B cell (primary cell): ENCODE results near the gene GALR3. TPM values are rescaled to one million over a fixed set of nuclear protein-coding genes. Genes with fewer than 3 reads are reported as not detected.

Experiments used
- ATAC-seq: fragments of 200-7000 bp; cut with Tn5 transposase; one replicate; pipeline ENCODE4 v1.10.0; 2021; ENCODE audit warnings: low read depth, mild to moderate bottlenecking, moderate number of reproducible peaks, moderate library complexity
- CTCF ChIA-PET: fragments of 350-600 bp; sonication (Branson Sonifier 250); formaldehyde crosslinking; loops from one replicate; lab custom pipeline; 2021; ENCODE audit warnings: antibody characterized with exemption, inconsistent platforms; lab: Charles Lee
- POLR2A ChIA-PET: fragments of 350-600 bp; sonication (Branson Sonifier 250); formaldehyde crosslinking; loops from one replicate; lab custom pipeline; 2021; ENCODE audit warnings: antibody characterized with exemption; lab: Charles Lee
- DNase-seq: peaks from one replicate; pipeline ENCODE4 v3.0.0; 2013
- H2AFZ ChIP-seq: 2 replicates; pipeline ENCODE4 v1.6.1; 2012; ENCODE audit warnings: mild to moderate bottlenecking, low read depth, low read length; ENCODE audit not compliant: insufficient read depth, poor library complexity, severe bottlenecking
- H3K27ac ChIP-seq, 2 donors: 1 replicate in 1 of 2; 2 replicates in 1 of 2; pipeline ENCODE4 v1.5.1; 2012 to 2013; ENCODE audit warnings: low read length in 2 of 2, mild to moderate bottlenecking in 2 of 2, moderate library complexity in 1 of 2
- H3K27me3 ChIP-seq, 4 experiments: fragments of 200-600 bp in 1 of 4; sonication (generic) in 1 of 4; replicated peaks in 1 of 4; 1 replicate in 2 of 4; 2 replicates in 2 of 4; pipeline versions ENCODE4 v1.6.1 to v1.7.0; 2013 to 2016; ENCODE audit warnings: low read length in 3 of 4, mild to moderate bottlenecking in 2 of 4, mixed read lengths in 1 of 4, moderate library complexity in 1 of 4; ENCODE audit not compliant: insufficient read depth in 4 of 4, control insufficient read depth in 3 of 4; ENCODE audit errors: control extremely low read depth in 1 of 4
- H3K36me3 ChIP-seq, 2 experiments: replicated peaks in 1 of 2; 1 replicate in 1 of 2; 2 replicates in 1 of 2; pipeline versions ENCODE4 v1.6.1 to v1.7.1; 2013; ENCODE audit warnings: low read length in 1 of 2; ENCODE audit not compliant: insufficient read depth in 2 of 2, control insufficient read depth in 1 of 2; ENCODE audit errors: control extremely low read depth in 1 of 2, extremely low read depth in 1 of 2
- H3K4me1 ChIP-seq, 2 donors: fragments of 200-600 bp in 1 of 2; sonication (generic) in 1 of 2; 1 replicate in 1 of 2; 2 replicates in 1 of 2; pipeline versions ENCODE4 v1.5.1 to v1.6.1; 2013 to 2017; ENCODE audit warnings: low read length in 2 of 2; ENCODE audit not compliant: control insufficient read depth in 2 of 2, insufficient read depth in 2 of 2
- H3K4me2 ChIP-seq: replicated peaks from 2 replicates; pipeline ENCODE3; 2012; ENCODE audit warnings: mild to moderate bottlenecking, low read depth, low read length; ENCODE audit not compliant: poor library complexity, severe bottlenecking
- H3K4me3 ChIP-seq, 5 experiments: fragments of 200-600 bp in 1 of 5; sonication (generic) in 1 of 5; 1 replicate in 3 of 5; 2 replicates in 2 of 5; pipeline versions ENCODE4 v1.5.1 to v1.7.0; 2011 to 2016; ENCODE audit warnings: low read length in 4 of 5, mild to moderate bottlenecking in 4 of 5, low read depth in 2 of 5, control low read depth in 1 of 5, moderate library complexity in 1 of 5; ENCODE audit not compliant: insufficient read depth in 1 of 5; ENCODE audit errors: control extremely low read depth in 1 of 5, extremely low read depth in 1 of 5
- H3K79me2 ChIP-seq: fragments of 200-600 bp; sonication (generic); one replicate; pipeline ENCODE4 v1.6.0; 2016; ENCODE audit warnings: low read length; ENCODE audit not compliant: control insufficient read depth, insufficient read depth
- H3K9ac ChIP-seq: fragments of 200-600 bp; sonication (generic); 2 replicates; pipeline ENCODE4 v1.6.1; 2017; ENCODE audit warnings: mild to moderate bottlenecking, low read length, moderate library complexity
- H3K9me3 ChIP-seq, 3 donors: one replicate each; pipeline versions ENCODE4 v1.6.1 to v1.7.1; 2013; ENCODE audit warnings: low read length in 2 of 3; ENCODE audit not compliant: control insufficient read depth in 2 of 3, insufficient read depth in 1 of 3; ENCODE audit errors: control extremely low read depth in 1 of 3
- H4K20me1 ChIP-seq: 2 replicates; pipeline ENCODE4 v1.6.0; 2012; ENCODE audit warnings: mild to moderate bottlenecking, low read length; ENCODE audit not compliant: insufficient read depth, control insufficient read depth, poor library complexity, severe bottlenecking
- H3K27ac Mint-ChIP-seq: one replicate; pipeline ENCODE4 v1.8.0; 2021; ENCODE audit warnings: mixed read lengths
- H3K27me3 Mint-ChIP-seq: one replicate; pipeline ENCODE4 v1.8.0; 2021; ENCODE audit warnings: mixed read lengths
- H3K4me1 Mint-ChIP-seq: one replicate; pipeline ENCODE4 v1.8.0; 2021; ENCODE audit warnings: mixed read lengths
- H3K4me3 Mint-ChIP-seq: one replicate; pipeline ENCODE4 v1.8.0; 2021; ENCODE audit warnings: mixed read lengths
- H3K9me3 Mint-ChIP-seq: one replicate; pipeline ENCODE4 v1.8.0; 2022; ENCODE audit warnings: mixed read lengths; ENCODE audit not compliant: insufficient read depth
- EZH2 ChIP-seq: IDR thresholded peaks from 2 replicates; pipeline ENCODE4 v1.6.1; 2012; ENCODE audit warnings: borderline replicate concordance, low read depth, mild to moderate bottlenecking, moderate library complexity, low read length; ENCODE audit not compliant: insufficient read depth, poor library complexity, severe bottlenecking
- WGBS: methylation state at CpG from one replicate; pipeline ENCODE4 v1.1.5; 2013; ENCODE audit warnings: missing lambda C conversion rate; ENCODE audit not compliant: insufficient coverage; 5-methylcytosine and 5-hydroxymethylcytosine counted together
- intact Hi-C: fragments of 100-400 bp; cut with micrococcal nuclease; formaldehyde crosslinking; loops from one replicate; pipeline ENCODE4 v1.10.0; 2022
- polyA plus RNA-seq: library from polyadenylated mRNA; depleted of rRNA; stranded (reverse); fragments of >200 nt; gene quantifications from 2 replicates; pipeline ENCODE4 v1.2.3, GENCODE V29; 2012
- total RNA-seq, 2 donors: library from RNA; stranded (reverse); fragments of 120-200 nt in 1 of 2; gene quantifications; 1 replicate in 1 of 2; 2 replicates in 1 of 2; pipeline versions ENCODE4 v1.2.3 to v1.2.4, GENCODE V29; 2013 to 2022
- TF ChIP-seq, protein P1 (sequence below): fragments of 200-600 bp; IDR thresholded peaks from one replicate; pipeline ENCODE4 v1.8.0; 2022; ENCODE audit warnings: antibody characterized with exemption, mild to moderate bottlenecking

GALR3 gene
- total and polyA plus RNA-seq, 2 donors (not counting 1 experiment from before 2014, with no cell fraction given) = not detected

DNA sequence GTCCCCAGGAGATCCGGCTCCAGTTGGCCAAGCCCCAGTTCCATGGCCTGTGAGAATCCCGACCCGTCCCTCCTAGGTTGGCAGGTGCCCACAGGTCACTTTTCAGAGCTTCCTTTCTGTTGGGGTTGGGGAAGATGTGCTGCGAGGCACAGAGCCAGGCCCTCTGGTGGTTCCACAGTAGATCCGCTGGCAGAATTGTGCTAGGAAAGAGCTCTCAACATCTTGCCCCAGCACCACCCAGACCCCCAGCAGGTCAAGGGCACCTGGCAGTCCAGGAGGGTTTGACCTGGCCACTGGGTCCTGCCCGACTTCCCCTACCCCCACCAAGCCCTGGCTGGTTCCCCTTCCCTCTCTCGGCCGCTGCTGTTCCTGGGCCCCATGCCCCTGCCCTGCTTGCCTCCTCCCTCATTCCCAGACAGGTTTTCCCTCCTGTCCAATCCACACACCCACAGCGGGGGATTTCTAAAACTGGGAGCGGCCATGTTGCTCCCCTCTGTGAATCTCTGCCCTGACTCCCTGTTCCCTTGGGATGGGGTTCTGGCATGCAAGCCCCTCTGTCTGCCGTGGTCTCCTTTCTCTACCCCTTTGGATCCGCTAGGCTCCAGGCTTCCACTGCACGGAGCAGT lies 41.6 kb upstream of the GALR3 start:
- H4K20me1 ChIP-seq = no peaks in the 10 kb centered on the region
- DNase-seq = no peak
- peaks cover 12% of the 10 kb centered on the region for H3K4me1 Mint-ChIP-seq
- H3K9ac ChIP-seq = no peak overlapping the region
- H3K4me1 ChIP-seq = peaks cover 0 to 10% of the 10 kb centered on the region in 2 donors
- H3K27me3 Mint-ChIP-seq = peaks cover 8% of the 10 kb centered on the region
- H3K9me3 Mint-ChIP-seq = no peaks in the 10 kb centered on the region
- no peak overlapping the region for H3K27ac Mint-ChIP-seq
- CTCF ChIA-PET = no interaction called here
- no peak overlapping the region for H3K4me2 ChIP-seq
- H3K27me3 ChIP-seq = no peaks in the 10 kb centered on the region
- no peak overlapping the region for H3K4me3 ChIP-seq
- TF ChIP-seq EZH2 = no peak
- TF ChIP-seq, protein P1, sequence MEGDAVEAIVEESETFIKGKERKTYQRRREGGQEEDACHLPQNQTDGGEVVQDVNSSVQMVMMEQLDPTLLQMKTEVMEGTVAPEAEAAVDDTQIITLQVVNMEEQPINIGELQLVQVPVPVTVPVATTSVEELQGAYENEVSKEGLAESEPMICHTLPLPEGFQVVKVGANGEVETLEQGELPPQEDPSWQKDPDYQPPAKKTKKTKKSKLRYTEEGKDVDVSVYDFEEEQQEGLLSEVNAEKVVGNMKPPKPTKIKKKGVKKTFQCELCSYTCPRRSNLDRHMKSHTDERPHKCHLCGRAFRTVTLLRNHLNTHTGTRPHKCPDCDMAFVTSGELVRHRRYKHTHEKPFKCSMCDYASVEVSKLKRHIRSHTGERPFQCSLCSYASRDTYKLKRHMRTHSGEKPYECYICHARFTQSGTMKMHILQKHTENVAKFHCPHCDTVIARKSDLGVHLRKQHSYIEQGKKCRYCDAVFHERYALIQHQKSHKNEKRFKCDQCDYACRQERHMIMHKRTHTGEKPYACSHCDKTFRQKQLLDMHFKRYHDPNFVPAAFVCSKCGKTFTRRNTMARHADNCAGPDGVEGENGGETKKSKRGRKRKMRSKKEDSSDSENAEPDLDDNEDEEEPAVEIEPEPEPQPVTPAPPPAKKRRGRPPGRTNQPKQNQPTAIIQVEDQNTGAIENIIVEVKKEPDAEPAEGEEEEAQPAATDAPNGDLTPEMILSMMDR = no peak
- no peaks in the 10 kb centered on the region for H3K36me3 ChIP-seq
- 96% methylated on average over 13 of the region's 13 CpGs for WGBS
- H3K79me2 ChIP-seq = no peaks in the 10 kb centered on the region
- no peak for ATAC-seq
- no peaks in the 10 kb centered on the region for H3K9me3 ChIP-seq
- H3K4me3 Mint-ChIP-seq = no peak overlapping the region
- POLR2A ChIA-PET = no interaction called here
- no peak overlapping the region for H3K27ac ChIP-seq
- intact Hi-C loops = no loop called here
- H2AFZ ChIP-seq = no peak overlapping the region

DNA sequence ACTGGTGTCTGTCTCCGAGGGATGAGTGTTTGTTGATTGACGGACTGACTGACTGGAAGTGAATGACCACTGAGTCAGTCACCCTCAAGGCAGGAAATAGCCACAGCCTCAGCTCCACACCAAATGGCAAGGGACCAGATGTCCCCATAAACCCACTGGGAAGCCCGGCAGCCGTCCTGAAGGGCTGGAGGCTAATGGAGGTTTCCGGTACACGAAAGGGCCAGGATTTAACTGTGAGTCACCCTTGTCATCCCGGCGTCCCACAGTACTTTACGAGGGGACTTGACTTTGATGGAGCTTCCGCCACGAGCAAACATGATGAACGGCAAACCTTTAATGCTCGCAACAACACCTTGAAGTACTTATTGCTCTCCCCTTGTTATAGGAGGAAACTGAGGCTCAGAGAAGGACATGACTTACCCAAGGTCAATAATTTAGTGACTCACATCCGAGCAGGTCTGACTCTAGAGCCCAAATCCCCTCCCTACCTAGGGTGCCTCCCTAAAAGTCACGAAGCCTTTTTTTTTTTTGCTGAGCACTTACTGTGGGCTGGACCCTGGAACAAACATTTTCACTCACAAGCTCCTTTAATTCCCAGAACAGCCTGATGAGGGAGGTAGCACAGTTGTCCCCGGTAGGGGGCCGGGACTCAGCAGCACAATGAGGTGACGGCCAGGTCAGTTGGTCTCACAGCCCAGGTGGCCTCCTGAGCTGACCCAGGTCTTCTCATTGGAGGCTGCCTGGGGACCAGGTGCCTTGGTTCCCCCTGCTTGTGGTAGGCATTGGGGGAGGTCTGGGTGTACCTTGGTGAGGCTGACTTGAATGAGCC lies 40.6 kb upstream of the GALR3 start:
- Histone ChIP-seq H3K4me1 (peaks cover 0 to 4% of the 10 kb centered on the region in 2 donors), H3K9ac (no peak overlapping the region), H3K4me3 (no peak overlapping the region), H2AFZ (no peak overlapping the region), H3K79me2 (no peaks in the 10 kb centered on the region), H4K20me1 (no peaks in the 10 kb centered on the region), H3K4me2 (no peak overlapping the region), H3K9me3 (no peaks in the 10 kb centered on the region), H3K27ac (no peak overlapping the region), H3K27me3 (no peaks in the 10 kb centered on the region), H3K36me3 (no peaks in the 10 kb centered on the region)
- CTCF ChIA-PET = interaction anchor here (0.5 kb wide), 1 partner anchor 17 kb away, joined by 3 read pairs; no protein-coding TSS in a partner anchor
- DNase-seq (no peak), ATAC-seq (no peak)
- Mint-ChIP-seq H3K9me3 (no peaks in the 10 kb centered on the region), H3K4me3 (no peak overlapping the region), H3K27ac (no peak overlapping the region), H3K4me1 (peaks cover 6% of the 10 kb centered on the region), H3K27me3 (peaks cover 8% of the 10 kb centered on the region)
- TF ChIP-seq, protein P1 = no peak
- no peak for TF ChIP-seq EZH2
- 95% methylated on average over 13 of the region's 18 CpGs for WGBS
- intact Hi-C loops = no loop called here
- POLR2A ChIA-PET = no interaction called here
